Neural cell (in vitro differentiated cells): ENCODE data around the gene PPP1R15B.

Source experiments
- CTCF ChIP-seq: fragments of 450-650 bp; IDR thresholded peaks from 2 replicates; pipeline ENCODE4 v1.5.1; 2014; ENCODE audit warnings: antibody characterized with exemption, mild to moderate bottlenecking, moderate library complexity; ENCODE audit not compliant: poor library complexity, severe bottlenecking
- MXI1 ChIP-seq: fragments of 450-650 bp; conservative IDR thresholded peaks from 2 replicates; pipeline ENCODE4 v1.6.1; 2014; ENCODE audit warnings: antibody characterized with exemption, mild to moderate bottlenecking; ENCODE audit not compliant: poor library complexity, severe bottlenecking
- POLR2AphosphoS5 ChIP-seq: IDR thresholded peaks from 2 replicates; pipeline ENCODE4 v1.6.1; 2012

GRCh38 chr1:204417074-204417997 lies 5.7 kb upstream of the PPP1R15B start:
- TF ChIP-seq CTCF (no peak), MXI1 (no peak), POLR2AphosphoS5 (no peak)
